Spleen (tissue), 11 donors: ENCODE measurements around the gene MLLT10. TPM values are rescaled to one million over a fixed set of nuclear protein-coding genes. Genes with fewer than 3 reads are reported as not detected.

ENCODE experiments used
- DNase-seq: peaks from one replicate; pipeline ENCODE4 v3.0.0-alpha.2; 2020
- H3K27ac ChIP-seq, 8 donors: fragments of 200-600 bp; sonication (generic) in 7 of 8; 1 replicate in 4 of 8; 2 replicates in 4 of 8; pipeline versions ENCODE4 v1.5.0 to v1.8.0; 2016 to 2021; ENCODE audit warnings: inconsistent platforms in 4 of 8, mild to moderate bottlenecking in 4 of 8, moderate library complexity in 1 of 8
- H3K27me3 ChIP-seq, 7 donors: fragments of 200-600 bp; sonication (generic) in 6 of 7; replicated peaks in 1 of 7; 1 replicate in 4 of 7; 2 replicates in 3 of 7; pipeline versions ENCODE4 v1.5.0 to v1.8.0; 2016 to 2021; ENCODE audit warnings: inconsistent platforms in 3 of 7, mild to moderate bottlenecking in 1 of 7
- H3K36me3 ChIP-seq, 6 donors: fragments of 200-600 bp; sonication (generic) in 5 of 6; 1 replicate in 4 of 6; 2 replicates in 2 of 6; pipeline versions ENCODE4 v1.5.0 to v1.8.0; 2016 to 2021; ENCODE audit warnings: inconsistent platforms in 2 of 6
- H3K4me1 ChIP-seq, 6 donors: fragments of 200-600 bp; sonication (generic) in 5 of 6; 1 replicate in 3 of 6; 2 replicates in 3 of 6; pipeline versions ENCODE4 v1.5.0 to v1.8.0; 2016 to 2021; ENCODE audit warnings: inconsistent platforms in 3 of 6
- H3K4me3 ChIP-seq, 8 donors: fragments of 200-600 bp; sonication (generic) in 7 of 8; 1 replicate in 4 of 8; 2 replicates in 4 of 8; pipeline versions ENCODE4 v1.5.0 to v1.8.0; 2016 to 2021; ENCODE audit warnings: inconsistent platforms in 4 of 8, mild to moderate bottlenecking in 4 of 8, moderate library complexity in 2 of 8
- H3K9me3 ChIP-seq, 8 donors: fragments of 200-600 bp; sonication (generic) in 7 of 8; 1 replicate in 4 of 8; 2 replicates in 4 of 8; pipeline versions ENCODE4 v1.5.0 to v1.8.0; 2016 to 2021; ENCODE audit warnings: inconsistent platforms in 4 of 8
- POLR2A ChIP-seq, 3 donors: fragments of 450-650 bp; IDR thresholded peaks; one replicate each; pipeline ENCODE4 v1.5.1; 2017; ENCODE audit warnings: antibody characterized with exemption in 3 of 3, mild to moderate bottlenecking in 1 of 3
- POLR2AphosphoS5 ChIP-seq, 3 donors: sonication (generic); formaldehyde crosslinking; IDR thresholded peaks; one replicate each; pipeline ENCODE4 v1.5.1; 2017; ENCODE audit warnings: antibody characterized with exemption in 3 of 3
- WGBS, 5 donors: extraction: QIAGEN DNeasy Blood & Tissue Kit in 3 of 5; methylation state at CpG; one replicate each; pipeline versions ENCODE4 v1.1.5 to v1.1.7; 2013 to 2018; 5-methylcytosine and 5-hydroxymethylcytosine counted together
- intact Hi-C: fragments of 100-400 bp; cut with DNase I; formaldehyde crosslinking; loops from one replicate; pipeline ENCODE4 v1.15.0; 2023; ENCODE audit warnings: low total_unique reads
- polyA plus RNA-seq, 3 donors: library from polyadenylated mRNA; stranded (reverse); fragments of 200-250 nt; gene quantifications; one replicate each; pipeline ENCODE4 v1.2.1, GENCODE V29; 2013
- total RNA-seq, 7 donors: library from RNA; depleted of rRNA in 3 of 7; stranded (reverse); fragments of >200 nt in 3 of 7; fragmentation: NEBNext Ultra II Directional in 4 of 7; extraction: Animal tissue kit (Norgen Biotek cat#: 25700) in 4 of 7; gene quantifications; one replicate each; pipeline versions ENCODE4 v1.1.0 to v1.2.1, GENCODE V29; 2016 to 2021
- TF ChIP-seq, protein P1 (sequence below), 11 experiments: fragments of 200-600 bp in 7 of 11; fragments of 450-650 bp in 4 of 11; sonication (generic) in 4 of 11; IDR thresholded peaks in 8 of 11; conservative IDR thresholded peaks in 3 of 11; 1 replicate in 7 of 11; 2 replicates in 4 of 11; pipeline versions ENCODE4 v1.4.0 to v1.8.0; 2016 to 2021; ENCODE audit warnings: antibody characterized with exemption in 11 of 11, inconsistent platforms in 4 of 11, mild to moderate bottlenecking in 1 of 11
- donor health status: healthy with polysubstance abuse.
- donor health status: DM: no; HTN: no; CAD: no; lungs with moderate emphysema.
- donor health status: DM: no; HTN: no; CAD: no.
- donor health status: Bipolar disorder and iron deficiency.
- donor health status: healthy.
- donor health status: DM: no; HTN: no; CAD: no.
- donor health status: DM: yes; HTN: yes; CAD: no.

Gene MLLT10
- total and polyA plus RNA-seq, 10 donors: 9.5 to 58.1 (median 43.0) TPM

DNA sequence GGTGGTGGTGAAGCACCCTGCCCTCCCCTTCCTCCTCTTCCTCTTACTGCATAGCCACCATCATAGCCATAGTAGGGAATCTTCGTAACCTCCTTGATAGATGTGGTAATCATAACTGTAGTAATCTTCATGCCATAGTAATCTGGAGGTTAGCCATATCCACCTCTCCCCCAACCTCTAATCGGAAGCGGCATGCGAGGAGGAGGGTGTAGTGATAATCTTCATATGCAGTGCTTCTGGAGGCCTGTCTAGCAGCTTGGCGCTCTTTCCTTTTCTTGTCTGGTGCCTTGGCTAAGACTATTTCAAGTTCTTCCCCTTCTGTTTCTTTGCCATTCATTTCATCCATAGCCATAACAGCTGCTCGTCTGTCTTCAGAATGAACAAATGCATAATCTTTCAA is 90.9 kb downstream of the MLLT10 start:
- no peak overlapping the region for H3K4me3 ChIP-seq
- peaks cover 0 to 3% (median 0%) of the 10 kb centered on the region in 8 donors for H3K9me3 ChIP-seq
- WGBS, 5 donors: 62 to 92% (median 80%) methylated on average over 6 of the region's 6 CpGs
- no peak for DNase-seq
- intact Hi-C loops: no loop called here
- TF ChIP-seq POLR2A (IDR thresholded peaks at IDR 0.05) (no peak), POLR2AphosphoS5 (IDR thresholded peaks at IDR 0.05) (no peak)
- TF ChIP-seq, protein P1, sequence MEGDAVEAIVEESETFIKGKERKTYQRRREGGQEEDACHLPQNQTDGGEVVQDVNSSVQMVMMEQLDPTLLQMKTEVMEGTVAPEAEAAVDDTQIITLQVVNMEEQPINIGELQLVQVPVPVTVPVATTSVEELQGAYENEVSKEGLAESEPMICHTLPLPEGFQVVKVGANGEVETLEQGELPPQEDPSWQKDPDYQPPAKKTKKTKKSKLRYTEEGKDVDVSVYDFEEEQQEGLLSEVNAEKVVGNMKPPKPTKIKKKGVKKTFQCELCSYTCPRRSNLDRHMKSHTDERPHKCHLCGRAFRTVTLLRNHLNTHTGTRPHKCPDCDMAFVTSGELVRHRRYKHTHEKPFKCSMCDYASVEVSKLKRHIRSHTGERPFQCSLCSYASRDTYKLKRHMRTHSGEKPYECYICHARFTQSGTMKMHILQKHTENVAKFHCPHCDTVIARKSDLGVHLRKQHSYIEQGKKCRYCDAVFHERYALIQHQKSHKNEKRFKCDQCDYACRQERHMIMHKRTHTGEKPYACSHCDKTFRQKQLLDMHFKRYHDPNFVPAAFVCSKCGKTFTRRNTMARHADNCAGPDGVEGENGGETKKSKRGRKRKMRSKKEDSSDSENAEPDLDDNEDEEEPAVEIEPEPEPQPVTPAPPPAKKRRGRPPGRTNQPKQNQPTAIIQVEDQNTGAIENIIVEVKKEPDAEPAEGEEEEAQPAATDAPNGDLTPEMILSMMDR (IDR thresholded peaks at IDR 0.05 in 8 of 11, conservative IDR thresholded peaks at IDR 0.05 in 3 of 11): no peak
- H3K4me1 ChIP-seq: peaks cover 0 to 11% (median 2%) of the 10 kb centered on the region in 6 donors
- H3K27me3 ChIP-seq: no peaks in the 10 kb centered on the region
- peaks cover 0 to 75% (median 5%) of the 10 kb centered on the region in 6 donors for H3K36me3 ChIP-seq
- H3K27ac ChIP-seq: peak overlapping the region in 4 of 8 donors; percentile 1 to 43 (median 15)

DNA sequence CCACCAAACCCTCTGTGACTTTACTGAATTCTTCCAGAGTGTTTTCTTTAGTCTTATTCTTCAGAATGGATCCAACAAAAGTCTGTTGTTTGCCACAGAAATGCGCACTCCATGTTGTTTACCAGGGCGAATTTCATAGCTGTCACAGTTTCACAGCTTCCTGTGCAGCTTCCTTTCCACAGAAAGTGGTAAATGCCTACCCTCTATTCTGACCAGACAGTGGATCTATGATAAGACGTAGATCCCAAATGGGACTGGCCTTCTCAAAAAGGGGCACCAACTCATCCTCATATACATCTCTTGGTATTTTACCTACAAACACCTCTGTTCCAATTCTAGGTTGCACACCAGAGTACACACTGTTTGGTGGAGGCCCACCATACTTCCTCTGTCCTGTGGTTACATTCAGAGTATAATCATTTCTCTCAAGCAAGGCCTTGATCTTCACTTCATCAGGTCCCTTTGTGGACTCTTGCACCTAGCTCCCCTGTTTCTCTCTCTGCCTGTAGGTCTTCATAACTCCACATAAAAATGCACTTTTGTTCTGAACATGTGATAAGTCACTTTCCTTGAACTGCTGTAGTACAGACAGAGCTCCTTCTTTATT is 91.7 kb downstream of the MLLT10 start:
- intact Hi-C loops: no loop called here
- TF ChIP-seq, protein P1 (IDR thresholded peaks at IDR 0.05 in 8 of 11, conservative IDR thresholded peaks at IDR 0.05 in 3 of 11): no peak
- no peak for TF ChIP-seq POLR2AphosphoS5 (IDR thresholded peaks at IDR 0.05)
- no peak for TF ChIP-seq POLR2A (IDR thresholded peaks at IDR 0.05)
- no peak for DNase-seq
- Histone ChIP-seq H3K27me3 (no peaks in the 10 kb centered on the region), H3K4me1 (peaks cover 0 to 11% (median 2%) of the 10 kb centered on the region in 6 donors), H3K27ac (peak overlapping the region in 3 of 8 donors; percentile 1 to 43 (median 12)), H3K9me3 (peaks cover 0 to 1% (median 0%) of the 10 kb centered on the region in 8 donors), H3K36me3 (peaks cover 0 to 71% (median 2%) of the 10 kb centered on the region in 6 donors), H3K4me3 (no peak overlapping the region)
- 49 to 80% (median 71%) methylated on average over 3 of the region's 3 CpGs for WGBS, 5 donors

DNA sequence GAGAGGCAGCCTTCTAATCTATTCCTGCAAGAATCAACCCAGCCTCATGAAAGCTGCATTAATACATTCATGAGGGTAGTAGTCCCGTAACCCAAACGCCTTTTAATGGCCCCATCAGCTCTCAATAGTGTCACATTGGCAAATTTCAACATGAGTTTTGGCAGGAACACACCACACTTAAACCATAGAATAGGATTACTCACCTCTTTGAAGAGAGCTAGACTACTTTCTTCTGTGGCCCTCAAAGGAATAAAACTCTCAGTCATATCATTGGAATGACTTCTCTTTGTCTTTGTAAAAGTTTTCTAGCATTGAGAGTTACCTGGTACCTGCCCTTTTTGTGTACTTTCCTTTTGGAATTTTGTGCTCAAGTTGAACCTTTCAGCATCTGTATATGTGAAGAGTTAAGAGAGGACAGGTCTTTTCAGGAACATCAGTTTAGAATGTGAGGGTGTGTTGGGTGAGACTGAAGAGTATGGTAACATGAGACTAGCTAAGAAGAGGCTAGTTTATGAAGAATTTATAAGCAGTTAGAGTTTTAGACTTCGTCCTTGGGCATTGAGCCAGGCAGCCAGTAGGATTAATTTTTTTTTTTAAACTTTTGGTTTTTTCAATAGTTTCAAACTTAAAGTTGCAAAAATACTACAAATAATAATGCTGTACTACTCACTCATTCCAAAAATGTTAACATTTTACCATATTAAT is 92.6 kb downstream of the MLLT10 start:
- no peaks in the 10 kb centered on the region for H3K9me3 ChIP-seq

More for the DNA sequence above, 92.6 kb downstream of the MLLT10 start:
- Histone ChIP-seq H3K36me3 (peaks cover 0 to 71% (median 0%) of the 10 kb centered on the region in 6 donors), H3K4me3 (no peak overlapping the region), H3K27me3 (no peaks in the 10 kb centered on the region), H3K27ac (no peak overlapping the region), H3K4me1 (peaks cover 0 to 11% (median 2%) of the 10 kb centered on the region in 6 donors)
- intact Hi-C loops: no loop called here
- WGBS, 5 donors: 76 to 88% (median 82%) methylated on average over 3 of the region's 3 CpGs
- TF ChIP-seq POLR2A (IDR thresholded peaks at IDR 0.05) (no peak), POLR2AphosphoS5 (IDR thresholded peaks at IDR 0.05) (no peak)
- TF ChIP-seq, protein P1 (IDR thresholded peaks at IDR 0.05 in 8 of 11, conservative IDR thresholded peaks at IDR 0.05 in 3 of 11): no peak
- no peak for DNase-seq
